HEK293 (cell line): ENCODE measurements around the gene BLOC1S1.
A peak's percentile ranks its signal among the peaks of the same experiment; 100 is the strongest.

Experiments used
- CTCF ChIP-seq: fragments of 450-650 bp; formaldehyde crosslinking; IDR thresholded peaks from 2 replicates; pipeline ENCODE4 v1.5.1; 2016; ENCODE audit warnings: missing biosample characterization, missing genetic modification characterization
- GLI4 ChIP-seq: fragments of 450-650 bp; formaldehyde crosslinking; IDR thresholded peaks from 2 replicates; pipeline ENCODE4 v1.5.1; 2016; ENCODE audit warnings: missing biosample characterization, missing genetic modification characterization
- HOXA7 ChIP-seq: sonication (generic); formaldehyde crosslinking; IDR thresholded peaks from 2 replicates; pipeline ENCODE4 v1.8.1; 2022; ENCODE audit warnings: missing genetic modification reagents, borderline replicate concordance
- KLF16 ChIP-seq: fragments of 450-650 bp; formaldehyde crosslinking; IDR thresholded peaks from 2 replicates; pipeline ENCODE4 v1.5.1; 2017; ENCODE audit warnings: missing biosample characterization, missing genetic modification characterization
- MEIS1 ChIP-seq: sonication (generic); formaldehyde crosslinking; IDR thresholded peaks from 2 replicates; pipeline ENCODE4 v1.8.1; 2022; ENCODE audit warnings: missing genetic modification reagents, mild to moderate bottlenecking, borderline replicate concordance
- YY1 ChIP-seq: fragments of 450-650 bp; formaldehyde crosslinking; IDR thresholded peaks from 2 replicates; pipeline ENCODE4 v1.5.1; 2018; ENCODE audit warnings: missing biosample characterization, missing genetic modification characterization
- ZBTB7A ChIP-seq: fragments of 450-650 bp; formaldehyde crosslinking; IDR thresholded peaks from 2 replicates; pipeline ENCODE4 v1.5.1; 2016; ENCODE audit warnings: low read depth, missing biosample characterization, missing genetic modification characterization
- ZFP37 ChIP-seq: fragments of 450-650 bp; formaldehyde crosslinking; IDR thresholded peaks from 2 replicates; pipeline ENCODE4 v1.5.1; 2016; ENCODE audit warnings: missing biosample characterization, missing genetic modification characterization
- ZFP69B ChIP-seq: fragments of 450-650 bp; formaldehyde crosslinking; IDR thresholded peaks from 2 replicates; pipeline ENCODE4 v1.5.1; 2016; ENCODE audit warnings: missing biosample characterization, missing genetic modification characterization
- ZNF274 ChIP-seq, 2 experiments: fragments of 200-500 bp in 1 of 2; fragments of 450-650 bp in 1 of 2; sonication (Bioruptor generic) in 1 of 2; formaldehyde crosslinking in 1 of 2; IDR thresholded peaks; 2 replicates each; pipeline versions ENCODE4 v1.5.1 to v1.6.1; 2014 to 2016; ENCODE audit warnings: borderline replicate concordance in 1 of 2, inconsistent platforms in 1 of 2, low read length in 1 of 2, missing biosample characterization in 1 of 2, missing genetic modification characterization in 1 of 2
- ZNF394 ChIP-seq: fragments of 450-650 bp; formaldehyde crosslinking; IDR thresholded peaks from 2 replicates; pipeline ENCODE4 v1.5.1; 2016; ENCODE audit warnings: missing biosample characterization, missing genetic modification characterization, mild to moderate bottlenecking, moderate library complexity, borderline replicate concordance
- ZNF544 ChIP-seq: fragments of 450-650 bp; formaldehyde crosslinking; IDR thresholded peaks from 2 replicates; pipeline ENCODE4 v1.5.0; 2017; ENCODE audit warnings: missing biosample characterization, missing genetic modification characterization
- ZNF677 ChIP-seq: fragments of 450-650 bp; IDR thresholded peaks from 2 replicates; pipeline ENCODE4 v1.5.0; 2018; ENCODE audit warnings: missing biosample characterization, mild to moderate bottlenecking, missing genetic modification characterization, moderate library complexity
- ZSCAN5A ChIP-seq: fragments of 450-650 bp; formaldehyde crosslinking; IDR thresholded peaks from 2 replicates; pipeline ENCODE4 v1.5.1; 2016; ENCODE audit warnings: missing biosample characterization, missing genetic modification characterization

GRCh38 chr12:55738123-55739024 lies 22.5 kb downstream of the BLOC1S1 start:
- TF ChIP-seq ZNF544 (tag by site-specific recombination), result no peak
- TF ChIP-seq ZFP37, result no peak
- TF ChIP-seq CTCF (tag by site-specific recombination), result peak; percentile 57; the same call in 1 of the 2 replicates
- no peak for TF ChIP-seq ZNF677 (tag by site-specific recombination)
- 0 out of 2 replicates have a peak, but pooled peaks have one; percentile 72 for TF ChIP-seq YY1 (tag by site-specific recombination)
- no peak for TF ChIP-seq ZBTB7A (tag by site-specific recombination)
- TF ChIP-seq ZFP69B (tag by site-specific recombination), result no peak
- 0 out of 2 replicates have a peak, but pooled peaks have one; percentile 8 for TF ChIP-seq ZNF394 (tag by site-specific recombination)
- TF ChIP-seq MEIS1 (CRISPR knock-in tag), result no peak
- TF ChIP-seq ZSCAN5A, result no peak
- no peak; the same call in 1 of the 2 replicates for TF ChIP-seq KLF16 (tag by site-specific recombination)
- no peak for TF ChIP-seq HOXA7 (CRISPR knock-in tag)
- TF ChIP-seq GLI4 (tag by site-specific recombination), result no peak
- no peak for TF ChIP-seq ZNF274 (IDR thresholded peaks at IDR 0.05; ENCODE audit: low read length)
- TF ChIP-seq ZNF274 (tag by site-specific recombination; IDR thresholded peaks at IDR 0.05; ENCODE audit: borderline replicate concordance), result no peak
